ENCODE data around the gene ASGR1. TPM values are rescaled to one million over a fixed set of nuclear protein-coding genes. Genes with fewer than 3 reads are reported as not detected.

Gene ASGR1
- total RNA-seq = 10 to 100 TPM in 1 of 5 experiments, 1 to 10 TPM in 1, under 1 TPM in 2, not detected in 1; 0.79 to 11.9 (median 1.3) TPM
- polyA plus RNA-seq = not detected
- not detected for total RNA-seq

DNA sequence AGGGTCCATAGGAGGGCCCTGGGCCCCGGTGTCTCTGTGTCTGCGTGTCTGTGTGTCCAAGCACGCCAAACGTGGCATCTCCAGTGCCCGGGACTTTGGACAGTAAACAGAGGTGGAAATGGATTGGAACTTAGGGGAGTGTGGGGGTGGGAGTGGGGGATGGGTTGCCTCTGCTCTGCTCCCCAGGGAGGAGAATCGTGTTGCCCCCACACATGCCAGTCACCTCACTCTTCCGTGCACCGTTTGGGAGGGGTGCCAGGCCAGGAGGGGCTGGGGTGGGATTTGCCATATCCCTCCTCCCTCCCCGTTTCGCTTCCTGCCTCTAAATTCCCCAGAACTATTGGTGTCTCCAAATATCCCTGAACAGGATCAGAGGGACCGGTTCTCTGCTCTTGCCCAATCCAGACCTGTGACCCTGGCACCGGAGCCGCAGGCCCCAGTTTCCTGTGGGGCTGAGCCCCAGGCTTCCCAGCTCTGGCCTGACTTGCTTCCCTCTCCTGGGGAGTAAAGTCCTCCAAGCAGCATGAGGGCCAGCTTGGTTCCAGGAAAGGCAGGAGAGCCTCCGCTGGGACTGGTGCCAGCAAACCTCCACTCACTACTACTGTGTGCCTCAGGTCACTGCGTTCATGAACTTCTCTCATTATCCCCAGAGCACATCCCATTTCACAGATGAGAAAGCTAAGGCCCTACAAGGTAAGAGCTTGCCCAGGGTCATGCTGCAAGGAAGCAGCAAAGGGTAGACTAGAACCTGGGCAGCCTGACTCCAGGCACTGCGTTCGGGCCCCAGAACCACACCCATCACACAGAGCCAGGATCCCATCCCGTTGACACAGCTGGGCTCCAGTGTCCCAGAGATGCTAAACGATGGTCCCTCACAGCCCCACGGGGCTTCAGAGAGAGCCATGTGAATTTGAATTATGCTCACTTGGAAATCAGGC lies at the start of gene ASGR1:
Gene ASGR1 (minus strand): TSS at position 54 of the 938 bp plus-strand sequence. CDS start 807 bp downstream, outside the sequence.
- Mint-ChIP-seq H3K4me3 (peak within 1 kb of the TSS in 7 of 10 donors; percentile 53 to 83 (median 79)), H3K4me1 (peaks cover 0 to 13% (median 10%) of the 10 kb centered on the region in 7 donors), H3K36me3 (no peaks in the 10 kb centered on the region), H3K9me3 (no peaks in the 10 kb centered on the region), H3K27me3 (peaks cover 0 to 13% (median 8%) of the 10 kb centered on the region in 5 donors), H3K27ac (no peak within 1 kb of the TSS)
- Histone ChIP-seq H3K27ac (ENCODE audit: low read depth, low read length) (no peak within 1 kb of the TSS), H3K9me3 (ENCODE audit: control insufficient read depth in 2 of 3, low read length in 3 of 3) (no peaks in the 10 kb centered on the region), H3K4me1 (ENCODE audit: control insufficient read depth in 2 of 2, insufficient read depth in 2 of 2, low read length in 2 of 2) (peaks cover 9 to 16% of the 10 kb centered on the region in 2 donors), H3K4me3 (ENCODE audit: low read length) (no peak within 1 kb of the TSS), H3K27me3 (ENCODE audit: control insufficient read depth in 2 of 2, insufficient read depth in 2 of 2, low read length in 2 of 2) (no peaks in the 10 kb centered on the region), H3K36me3 (ENCODE audit: control insufficient read depth in 2 of 3, insufficient read depth in 3 of 3, low read length in 3 of 3) (no peaks in the 10 kb centered on the region)
- ChIA-PET POLR2A (no interaction called here), CTCF (interaction anchor here (0.5 kb wide), 1 partner anchor 177 kb away, joined by 3 read pairs; no protein-coding TSS in a partner anchor)
- intact Hi-C loops (cut with micrococcal nuclease) = no loop called here
- no peak for DNase-seq
- no peak for ATAC-seq

GRCh38 chr17:7228920-7229319 lies 49.8 kb upstream of the ASGR1 start:
- ChIA-PET CTCF (no interaction called here), POLR2A (interaction anchor here (1.3 kb wide), 1 partner anchor 10 kb away, joined by 8 read pairs; the partner anchor contains the start of genes ACADVL and DLG4)
- intact Hi-C loops (cut with micrococcal nuclease) = no loop called here
- Histone ChIP-seq H3K4me1 (ENCODE audit: control insufficient read depth in 2 of 2, insufficient read depth in 2 of 2, low read length in 2 of 2) (peaks cover 5% of the 10 kb centered on the region in 2 donors), H3K9me3 (ENCODE audit: control insufficient read depth in 2 of 3, low read length in 3 of 3) (no peaks in the 10 kb centered on the region), H3K4me3 (ENCODE audit: low read length) (no peak overlapping the region), H3K27ac (ENCODE audit: low read depth, low read length) (no peak overlapping the region), H3K36me3 (ENCODE audit: control insufficient read depth in 2 of 3, insufficient read depth in 3 of 3, low read length in 3 of 3) (peaks cover 2 to 72% (median 14%) of the 10 kb centered on the region in 3 experiments), H3K27me3 (ENCODE audit: control insufficient read depth in 2 of 2, insufficient read depth in 2 of 2, low read length in 2 of 2) (no peaks in the 10 kb centered on the region)
- no peak for ATAC-seq
- H3K27ac Mint-ChIP-seq = no peak overlapping the region
- H3K9me3 Mint-ChIP-seq = no peaks in the 10 kb centered on the region
- no peaks in the 10 kb centered on the region for H3K27me3 Mint-ChIP-seq
- DNase-seq = no peak
- no peak overlapping the region for H3K4me3 Mint-ChIP-seq
- peaks cover 17 to 33% (median 26%) of the 10 kb centered on the region in 7 donors for H3K4me1 Mint-ChIP-seq
- peaks cover 3 to 26% (median 6%) of the 10 kb centered on the region in 5 donors for H3K36me3 Mint-ChIP-seq

DNA sequence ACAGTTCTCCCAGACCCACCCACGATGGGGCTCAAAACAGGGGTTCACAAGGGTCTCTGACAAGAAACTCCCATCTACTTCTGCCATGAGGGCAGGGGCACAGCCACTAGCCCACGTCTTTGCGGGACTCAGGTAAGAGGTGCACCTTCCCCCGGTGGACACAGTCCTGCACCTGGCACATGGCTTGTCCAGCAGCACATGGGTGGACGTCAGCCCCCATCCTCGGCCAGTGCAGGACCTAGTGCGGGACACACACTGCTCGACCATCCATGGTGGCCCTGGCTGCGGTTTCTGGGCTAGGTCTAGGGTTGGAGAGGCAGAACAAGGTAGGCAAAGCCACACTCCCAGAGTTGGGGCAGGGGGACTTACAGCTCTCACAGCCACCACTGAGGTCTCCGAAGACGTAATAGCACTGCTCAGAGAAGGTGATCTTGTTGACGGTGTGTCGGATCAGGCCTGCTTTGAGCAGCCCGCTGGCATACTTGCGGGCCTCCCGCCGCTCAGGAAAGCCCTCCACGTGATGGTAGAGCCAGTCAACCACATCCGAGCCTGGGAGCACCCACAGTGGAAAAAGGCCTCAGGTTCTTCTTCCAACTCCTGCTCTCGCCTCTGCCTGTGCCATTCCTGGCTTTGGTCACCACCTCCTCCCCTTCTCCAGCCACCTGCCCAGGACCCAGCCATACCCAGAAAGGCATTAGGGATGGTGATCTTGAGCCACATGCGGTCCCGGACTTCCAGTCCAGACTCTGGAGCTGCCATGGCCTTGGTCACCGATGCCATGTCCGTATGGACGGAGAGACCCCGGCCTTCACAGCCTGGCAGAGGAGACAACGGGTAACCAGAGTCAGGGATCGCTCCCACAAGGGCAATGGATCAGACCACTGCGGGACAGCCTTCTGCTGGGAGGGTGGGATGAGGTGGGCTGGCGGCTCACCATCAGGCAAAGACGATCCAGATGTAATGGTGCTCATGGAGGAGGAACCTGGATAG lies 47.8 kb upstream of the ASGR1 start:
- no peaks in the 10 kb centered on the region for H3K27me3 Mint-ChIP-seq
- peaks cover 4 to 16% (median 10%) of the 10 kb centered on the region in 7 donors for H3K4me1 Mint-ChIP-seq
- H3K27me3 ChIP-seq (ENCODE audit: control insufficient read depth in 2 of 2, insufficient read depth in 2 of 2, low read length in 2 of 2) = no peaks in the 10 kb centered on the region
- DNase-seq = no peak
- H3K9me3 Mint-ChIP-seq = no peaks in the 10 kb centered on the region
- H3K4me3 ChIP-seq (ENCODE audit: low read length) = no peak overlapping the region
- H3K4me3 Mint-ChIP-seq = no peak overlapping the region
- H3K36me3 Mint-ChIP-seq = peaks cover 3 to 31% (median 5%) of the 10 kb centered on the region in 5 donors
- CTCF ChIA-PET = no interaction called here
- intact Hi-C loops (cut with micrococcal nuclease) = no loop called here
- H3K9me3 ChIP-seq (ENCODE audit: control insufficient read depth in 2 of 3, low read length in 3 of 3) = no peaks in the 10 kb centered on the region
- H3K36me3 ChIP-seq (ENCODE audit: control insufficient read depth in 2 of 3, insufficient read depth in 3 of 3, low read length in 3 of 3) = peaks cover 4 to 89% (median 14%) of the 10 kb centered on the region in 3 experiments
- ATAC-seq = no peak
- no peak overlapping the region for H3K27ac Mint-ChIP-seq
- H3K4me1 ChIP-seq (ENCODE audit: control insufficient read depth in 2 of 2, insufficient read depth in 2 of 2, low read length in 2 of 2) = no peaks in the 10 kb centered on the region
- POLR2A ChIA-PET = no interaction called here
- H3K27ac ChIP-seq (ENCODE audit: low read depth, low read length) = no peak overlapping the region

DNA sequence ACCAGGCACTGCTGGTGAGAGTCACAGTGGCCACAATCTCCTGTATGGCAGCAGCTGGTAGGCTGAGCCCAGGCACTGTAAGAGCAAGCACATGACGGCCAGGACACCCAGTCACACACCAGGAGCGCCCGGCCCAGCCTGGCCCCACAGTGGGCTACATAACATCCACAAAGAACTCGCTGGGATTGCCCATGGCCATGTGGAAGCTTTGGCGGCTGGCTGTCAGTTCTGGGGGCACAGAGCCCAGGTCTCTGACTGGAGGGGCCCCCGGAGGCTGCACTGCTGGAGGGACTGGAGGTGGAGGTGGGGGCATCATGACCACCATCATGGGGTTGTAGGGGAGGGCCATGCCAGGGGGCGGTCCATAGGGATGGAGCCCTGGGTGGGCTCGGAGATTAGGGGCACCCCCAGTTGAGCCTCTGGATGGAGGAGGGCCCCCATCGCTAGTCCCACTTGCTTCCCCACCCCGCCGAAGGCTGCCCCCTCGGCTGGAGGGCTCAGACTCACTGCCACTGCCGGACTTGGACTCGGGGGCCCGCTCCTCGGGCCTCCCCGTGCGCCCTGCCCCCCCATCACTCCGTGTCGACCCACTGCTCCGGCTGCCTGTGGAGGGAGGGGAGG lies 46.7 kb upstream of the ASGR1 start:
- ChIA-PET CTCF (no interaction called here), POLR2A (interaction anchor here (13.7 kb wide), 1 partner anchor 11 kb away, joined by 265 read pairs; the partner anchor contains the start of genes DVL2, GABARAP and PHF23)
- H3K27ac Mint-ChIP-seq = peak overlapping the region in 1 of 9 donors; percentile 45
- Histone ChIP-seq H3K36me3 (ENCODE audit: control insufficient read depth in 2 of 3, insufficient read depth in 3 of 3, low read length in 3 of 3) (peaks cover 4 to 87% (median 14%) of the 10 kb centered on the region in 3 experiments), H3K4me1 (ENCODE audit: control insufficient read depth in 2 of 2, insufficient read depth in 2 of 2, low read length in 2 of 2) (peaks cover 0 to 4% of the 10 kb centered on the region in 2 donors), H3K27ac (ENCODE audit: low read depth, low read length) (no peak overlapping the region), H3K27me3 (ENCODE audit: control insufficient read depth in 2 of 2, insufficient read depth in 2 of 2, low read length in 2 of 2) (no peaks in the 10 kb centered on the region), H3K9me3 (ENCODE audit: control insufficient read depth in 2 of 3, low read length in 3 of 3) (no peaks in the 10 kb centered on the region), H3K4me3 (ENCODE audit: low read length) (no peak overlapping the region)
- H3K9me3 Mint-ChIP-seq = no peaks in the 10 kb centered on the region
- intact Hi-C loops (cut with micrococcal nuclease) = no loop called here
- H3K4me1 Mint-ChIP-seq = peaks cover 6 to 16% (median 10%) of the 10 kb centered on the region in 7 donors
- H3K4me3 Mint-ChIP-seq = no peak overlapping the region
- H3K27me3 Mint-ChIP-seq = no peaks in the 10 kb centered on the region
- DNase-seq (no peak), ATAC-seq (no peak)
- H3K36me3 Mint-ChIP-seq = peaks cover 3 to 30% (median 4%) of the 10 kb centered on the region in 5 donors

DNA sequence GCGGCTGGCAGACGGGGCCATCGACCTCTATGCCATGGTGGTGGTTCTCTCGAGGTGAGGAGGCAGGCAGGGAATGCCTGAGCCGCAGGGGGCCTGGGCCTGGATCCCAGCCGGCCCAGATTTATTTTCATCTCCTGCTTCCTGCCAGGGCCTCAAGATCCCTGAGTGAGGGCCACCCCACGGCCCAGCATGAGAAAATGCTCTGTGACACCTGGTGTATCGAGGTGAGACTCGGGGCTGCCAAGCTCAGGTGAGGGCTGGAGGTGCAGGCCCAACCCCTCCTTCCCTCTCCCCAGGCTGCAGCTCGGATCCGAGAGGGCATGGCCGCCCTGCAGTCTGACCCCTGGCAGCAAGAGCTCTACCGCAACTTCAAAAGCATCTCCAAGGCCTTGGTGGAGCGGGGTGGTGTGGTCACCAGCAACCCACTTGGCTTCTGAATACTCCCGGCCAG lies 45.5 kb upstream of the ASGR1 start:
- ATAC-seq = no peak
- H3K4me3 ChIP-seq (ENCODE audit: low read length) = no peak overlapping the region
- H3K27ac Mint-ChIP-seq = no peak overlapping the region
- H3K9me3 Mint-ChIP-seq = no peaks in the 10 kb centered on the region
- no peak for DNase-seq
- H3K27me3 Mint-ChIP-seq = no peaks in the 10 kb centered on the region
- H3K36me3 ChIP-seq (ENCODE audit: control insufficient read depth in 2 of 3, insufficient read depth in 3 of 3, low read length in 3 of 3) = peaks cover 4 to 81% (median 14%) of the 10 kb centered on the region in 3 experiments
- no peak overlapping the region for H3K27ac ChIP-seq (ENCODE audit: low read depth, low read length)
- ChIA-PET CTCF (no interaction called here), POLR2A (interaction anchor here (13.7 kb wide), 1 partner anchor 12 kb away, joined by 265 read pairs; the partner anchor contains the start of genes DVL2, GABARAP and PHF23)
- peaks cover 3 to 24% (median 4%) of the 10 kb centered on the region in 5 donors for H3K36me3 Mint-ChIP-seq
- no peaks in the 10 kb centered on the region for H3K27me3 ChIP-seq (ENCODE audit: control insufficient read depth in 2 of 2, insufficient read depth in 2 of 2, low read length in 2 of 2)
- intact Hi-C loops (cut with micrococcal nuclease) = no loop called here
- H3K4me1 Mint-ChIP-seq = peaks cover 12 to 19% (median 14%) of the 10 kb centered on the region in 7 donors
- H3K4me1 ChIP-seq (ENCODE audit: control insufficient read depth in 2 of 2, insufficient read depth in 2 of 2, low read length in 2 of 2) = peaks cover 6 to 10% of the 10 kb centered on the region in 2 donors
- H3K4me3 Mint-ChIP-seq = no peak overlapping the region
- H3K9me3 ChIP-seq (ENCODE audit: control insufficient read depth in 2 of 3, low read length in 3 of 3) = no peaks in the 10 kb centered on the region

Data from naive thymus-derived CD4-positive, alpha-beta T cell (primary cell).